Endothelial cell (in vitro differentiated cells): ENCODE results near the gene WASF2. TPM values are rescaled to one million over a fixed set of nuclear protein-coding genes. Genes with fewer than 3 reads are reported as not detected.
A peak's percentile ranks its signal among the peaks of the same experiment; 100 is the strongest.

Experiments used
- DNase-seq: peaks from one replicate; pipeline ENCODE4 v3.0.0; 2021; ENCODE audit warnings: low spot score
- H3K27ac Mint-ChIP-seq: one replicate; pipeline ENCODE4 v1.8.0; 2021; ENCODE audit warnings: mixed read lengths, inconsistent platforms; ENCODE audit not compliant: unreplicated experiment
- H3K27me3 Mint-ChIP-seq: one replicate; pipeline ENCODE4 v1.8.0; 2021; ENCODE audit warnings: mild to moderate bottlenecking, moderate library complexity, mixed read lengths, inconsistent platforms; ENCODE audit not compliant: unreplicated experiment
- H3K36me3 Mint-ChIP-seq: one replicate; pipeline ENCODE4 v1.8.0; 2021; ENCODE audit warnings: mild to moderate bottlenecking, low read depth, mixed read lengths, inconsistent platforms; ENCODE audit not compliant: unreplicated experiment
- H3K4me1 Mint-ChIP-seq: one replicate; pipeline ENCODE4 v1.8.0; 2021; ENCODE audit warnings: mild to moderate bottlenecking, mixed read lengths, inconsistent platforms; ENCODE audit not compliant: unreplicated experiment
- H3K4me3 Mint-ChIP-seq: one replicate; pipeline ENCODE4 v1.8.0; 2021; ENCODE audit warnings: mild to moderate bottlenecking, mixed read lengths, inconsistent platforms; ENCODE audit not compliant: unreplicated experiment
- H3K9me3 Mint-ChIP-seq: one replicate; pipeline ENCODE4 v1.8.0; 2021; ENCODE audit warnings: mixed read lengths, inconsistent platforms; ENCODE audit not compliant: unreplicated experiment
- total RNA-seq: library from RNA; stranded (reverse); fragmentation: NEBNext Ultra II Directional; extraction: Animal tissue kit (Norgen Biotek cat#: 25700); gene quantifications from one replicate; pipeline ENCODE4 v1.2.1, GENCODE V29; 2021; ENCODE audit not compliant: unreplicated experiment
- TF ChIP-seq, protein P1 (sequence below): fragments of 200-600 bp; sonication (generic); IDR thresholded peaks from one replicate; pipeline ENCODE4 v1.5.0; 2021; ENCODE audit warnings: antibody characterized with exemption; ENCODE audit not compliant: unreplicated experiment

The WASF2 gene
- total RNA-seq, 1 donor from 2014 or later, result 272 TPM

DNA sequence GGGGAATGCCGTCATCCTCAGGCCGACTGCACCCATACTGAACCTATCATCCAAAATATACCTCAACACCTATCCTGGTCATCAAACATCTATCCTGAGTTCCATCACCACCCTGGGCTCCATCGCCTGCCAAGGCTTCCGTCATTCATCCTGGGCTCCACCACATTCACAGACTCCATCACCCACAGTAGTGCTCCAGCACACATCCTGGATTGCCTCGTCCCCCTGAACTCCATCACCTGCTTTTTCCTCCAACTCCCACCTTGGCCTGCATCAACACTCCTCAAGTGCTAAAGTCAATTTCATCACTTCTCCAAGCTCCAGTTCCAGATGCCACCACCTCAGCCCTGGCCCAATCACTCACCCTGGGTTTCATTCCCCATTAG lies 131.0 kb downstream of the WASF2 start:
- DNase-seq, result no peak
- Mint-ChIP-seq H3K36me3 (peaks cover 32% of the 10 kb centered on the region), H3K9me3 (no peaks in the 10 kb centered on the region), H3K4me1 (peaks cover 4% of the 10 kb centered on the region), H3K27ac (no peak overlapping the region), H3K27me3 (peaks cover 16% of the 10 kb centered on the region), H3K4me3 (peak overlapping the region; percentile 87)
- TF ChIP-seq, protein P1, sequence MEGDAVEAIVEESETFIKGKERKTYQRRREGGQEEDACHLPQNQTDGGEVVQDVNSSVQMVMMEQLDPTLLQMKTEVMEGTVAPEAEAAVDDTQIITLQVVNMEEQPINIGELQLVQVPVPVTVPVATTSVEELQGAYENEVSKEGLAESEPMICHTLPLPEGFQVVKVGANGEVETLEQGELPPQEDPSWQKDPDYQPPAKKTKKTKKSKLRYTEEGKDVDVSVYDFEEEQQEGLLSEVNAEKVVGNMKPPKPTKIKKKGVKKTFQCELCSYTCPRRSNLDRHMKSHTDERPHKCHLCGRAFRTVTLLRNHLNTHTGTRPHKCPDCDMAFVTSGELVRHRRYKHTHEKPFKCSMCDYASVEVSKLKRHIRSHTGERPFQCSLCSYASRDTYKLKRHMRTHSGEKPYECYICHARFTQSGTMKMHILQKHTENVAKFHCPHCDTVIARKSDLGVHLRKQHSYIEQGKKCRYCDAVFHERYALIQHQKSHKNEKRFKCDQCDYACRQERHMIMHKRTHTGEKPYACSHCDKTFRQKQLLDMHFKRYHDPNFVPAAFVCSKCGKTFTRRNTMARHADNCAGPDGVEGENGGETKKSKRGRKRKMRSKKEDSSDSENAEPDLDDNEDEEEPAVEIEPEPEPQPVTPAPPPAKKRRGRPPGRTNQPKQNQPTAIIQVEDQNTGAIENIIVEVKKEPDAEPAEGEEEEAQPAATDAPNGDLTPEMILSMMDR, result no peak

DNA sequence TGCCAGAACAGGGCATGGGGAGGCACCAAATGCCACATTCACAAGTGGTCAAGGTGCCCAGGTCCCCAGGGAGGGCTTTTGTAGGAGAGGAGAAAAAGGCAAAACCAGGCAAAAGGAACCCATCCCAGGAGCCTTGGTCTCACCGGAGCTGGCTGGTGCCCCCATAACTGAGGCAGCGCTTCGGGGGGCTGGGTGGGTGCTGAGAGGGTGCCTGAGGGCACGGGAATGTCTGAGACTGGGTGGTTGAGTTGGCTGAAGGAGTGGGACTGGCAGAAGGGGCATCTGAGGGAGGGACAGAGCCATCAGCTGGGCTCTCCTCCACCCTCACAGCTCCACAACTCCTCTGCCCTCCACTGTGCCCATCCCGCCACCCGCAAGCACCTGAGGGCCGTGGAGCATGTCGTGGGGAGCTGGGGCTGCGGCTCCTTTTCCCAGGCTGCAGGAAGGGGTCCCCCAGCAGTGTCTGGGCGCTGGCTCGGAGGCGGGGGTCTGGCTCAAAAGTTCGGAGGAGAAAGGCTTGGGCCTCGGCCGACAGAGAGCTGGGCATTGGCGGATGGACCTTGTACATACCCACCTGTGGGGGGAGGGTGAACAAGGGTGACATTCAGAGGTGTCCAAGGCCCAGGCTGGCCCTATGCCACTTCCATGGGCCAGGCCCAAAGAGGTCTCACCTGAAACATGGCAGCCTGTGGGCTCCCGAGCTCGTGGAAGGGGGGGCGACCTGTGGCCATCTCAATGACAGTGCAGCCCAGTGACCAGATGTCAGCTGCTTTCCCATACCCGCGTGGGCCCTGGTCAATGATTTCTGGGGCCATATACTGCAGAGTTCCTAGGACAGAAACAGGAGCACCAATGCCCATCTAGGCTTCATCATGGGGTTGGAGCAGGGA lies 131.7 kb downstream of the WASF2 start:
- Mint-ChIP-seq H3K27me3 (peaks cover 12% of the 10 kb centered on the region), H3K4me3 (no peak overlapping the region), H3K4me1 (peaks cover 4% of the 10 kb centered on the region), H3K9me3 (no peaks in the 10 kb centered on the region), H3K27ac (no peak overlapping the region), H3K36me3 (peaks cover 27% of the 10 kb centered on the region)
- DNase-seq, result no peak
- TF ChIP-seq, protein P1, result no peak

GRCh38 chr1:27357281-27358037 lies 132.5 kb downstream of the WASF2 start:
- H3K4me3 Mint-ChIP-seq, result no peak overlapping the region

DNA sequence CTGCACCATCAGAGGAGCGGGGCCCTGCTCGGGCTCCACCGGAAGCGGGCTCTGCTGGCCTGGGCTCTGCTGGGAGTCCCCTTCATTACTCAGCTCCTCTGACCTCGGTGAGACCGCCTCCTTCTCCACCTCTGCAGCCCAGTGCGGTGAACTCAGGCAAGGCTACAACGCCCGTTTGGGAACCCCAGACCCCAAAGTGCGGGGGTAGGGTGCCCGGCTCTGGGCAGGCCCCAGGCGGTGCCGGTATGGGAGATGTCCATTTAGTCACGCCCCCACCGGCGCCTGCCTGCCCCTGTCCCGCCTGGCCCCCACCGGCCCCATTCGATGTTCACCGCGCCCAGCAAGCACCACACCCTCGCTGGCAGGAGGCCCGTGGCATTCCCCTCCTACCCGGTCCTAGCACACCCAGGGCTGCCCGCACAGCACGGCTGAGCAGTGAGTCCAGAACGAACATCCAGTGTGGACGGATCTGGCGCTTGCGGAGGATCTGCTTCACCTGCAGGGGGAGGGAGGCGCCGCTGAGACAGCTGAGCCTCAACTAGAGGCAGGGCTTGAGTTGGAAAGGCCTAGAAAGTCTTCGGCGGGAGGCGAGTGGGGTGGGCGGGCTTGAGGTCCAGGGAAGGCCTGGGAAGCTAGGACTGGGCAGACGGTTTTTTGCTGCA lies 133.2 kb downstream of the WASF2 start:
- DNase-seq, result no peak
- Mint-ChIP-seq H3K4me3 (no peak overlapping the region), H3K36me3 (peaks cover 21% of the 10 kb centered on the region), H3K9me3 (no peaks in the 10 kb centered on the region), H3K27ac (no peak overlapping the region), H3K27me3 (peaks cover 11% of the 10 kb centered on the region), H3K4me1 (peaks cover 4% of the 10 kb centered on the region)
- TF ChIP-seq, protein P1, result no peak

More at GRCh38 chr1:27357281-27358037, 132.5 kb downstream of the WASF2 start:
- Mint-ChIP-seq H3K9me3 (no peaks in the 10 kb centered on the region), H3K27me3 (peaks cover 12% of the 10 kb centered on the region), H3K27ac (no peak overlapping the region), H3K4me1 (peaks cover 4% of the 10 kb centered on the region), H3K36me3 (peaks cover 26% of the 10 kb centered on the region)
- DNase-seq, result peak; percentile 73
- TF ChIP-seq, protein P1, result peak; percentile 100
